T-cell (primary cell): ENCODE measurements around the gene CHST4. TPM values are rescaled to one million over a fixed set of nuclear protein-coding genes. Genes with fewer than 3 reads are reported as not detected.
"Not testable (repeated sequence)": the region's sequence is repeated elsewhere in the genome, so short reads cannot be mapped to it uniquely, and the experiment has no call there.

Experiments
- ATAC-seq, 4 experiments: fragments of 200-7000 bp in 3 of 4; fragments of 150-1000 bp in 1 of 4; cut with Tn5 transposase; replicated peaks in 1 of 4; 1 replicate in 3 of 4; 2 replicates in 1 of 4; pipeline ENCODE4 v1.10.0; 2021; ENCODE audit warnings: moderate library complexity in 3 of 4, mild to moderate bottlenecking in 2 of 4, moderate number of reproducible peaks in 1 of 4
- CTCF ChIA-PET, 2 donors: fragments of 300-600 bp; sonication (Branson Sonifier 250); formaldehyde crosslinking; loops; one replicate each; lab custom pipeline; 2022; ENCODE audit warnings: antibody characterized with exemption in 2 of 2; lab: Charles Lee
- POLR2A ChIA-PET, 2 donors: fragments of 300-600 bp; sonication (Branson Sonifier 250); formaldehyde crosslinking; loops; one replicate each; lab custom pipeline; 2022; ENCODE audit warnings: antibody characterized with exemption in 2 of 2; lab: Charles Lee
- DNase-seq, 35 experiments: peaks; one replicate each; pipeline versions ENCODE4 v3.0.0 to v3.0.0-alpha.2; 2013 to 2023
- H3K27ac ChIP-seq: one replicate; pipeline ENCODE4 v1.5.1; 2013; ENCODE audit warnings: low read length
- H3K27me3 ChIP-seq, 2 experiments: replicated peaks in 1 of 2; 1 replicate in 1 of 2; 2 replicates in 1 of 2; pipeline versions ENCODE4 v1.6.1 to v1.7.0; 2013; ENCODE audit warnings: low read length in 1 of 2, mixed read lengths in 1 of 2; ENCODE audit not compliant: control insufficient read depth in 2 of 2, insufficient read depth in 2 of 2; ENCODE audit errors: extremely low read depth in 1 of 2
- H3K36me3 ChIP-seq, 2 donors: 1 replicate in 1 of 2; 2 replicates in 1 of 2; pipeline versions ENCODE4 v1.6.1 to v1.7.0; 2013; ENCODE audit warnings: low read length in 1 of 2; ENCODE audit not compliant: control insufficient read depth in 2 of 2, insufficient read depth in 1 of 2; ENCODE audit errors: extremely low read depth in 1 of 2
- H3K4me1 ChIP-seq, 2 experiments: 1 replicate in 1 of 2; 2 replicates in 1 of 2; pipeline versions ENCODE4 v1.6.1 to v1.7.0; 2013; ENCODE audit warnings: low read length in 2 of 2, mixed read lengths in 1 of 2; ENCODE audit not compliant: insufficient read depth in 2 of 2, control insufficient read depth in 1 of 2; ENCODE audit errors: extremely low read depth in 1 of 2
- H3K4me3 ChIP-seq, 2 donors: 1 replicate in 1 of 2; 2 replicates in 1 of 2; pipeline versions ENCODE4 v1.5.1 to v1.7.0; 2013; ENCODE audit warnings: mild to moderate bottlenecking in 2 of 2, low read length in 1 of 2, moderate library complexity in 1 of 2; ENCODE audit not compliant: control insufficient read depth in 1 of 2; ENCODE audit errors: extremely low read depth in 1 of 2
- H3K9me3 ChIP-seq: 2 replicates; pipeline ENCODE4 v1.7.0; 2013
- H3K27ac Mint-ChIP-seq, 2 donors: one replicate each; pipeline ENCODE4 v1.8.0; 2020 to 2021; ENCODE audit warnings: mild to moderate bottlenecking in 2 of 2, mixed read lengths in 2 of 2
- H3K27me3 Mint-ChIP-seq, 2 donors: one replicate each; pipeline ENCODE4 v1.8.0; 2021 to 2022; ENCODE audit warnings: mixed read lengths in 2 of 2
- H3K36me3 Mint-ChIP-seq: one replicate; pipeline ENCODE4 v1.8.0; 2021; ENCODE audit warnings: mixed read lengths
- H3K4me1 Mint-ChIP-seq, 3 donors: one replicate each; pipeline ENCODE4 v1.8.0; 2020 to 2022; ENCODE audit warnings: mixed read lengths in 3 of 3, mild to moderate bottlenecking in 1 of 3
- H3K4me3 Mint-ChIP-seq, 3 donors: one replicate each; pipeline ENCODE4 v1.8.0; 2020 to 2022; ENCODE audit warnings: mild to moderate bottlenecking in 3 of 3, mixed read lengths in 3 of 3, moderate library complexity in 3 of 3
- H3K9me3 Mint-ChIP-seq, 3 donors: one replicate each; pipeline ENCODE4 v1.8.0; 2020 to 2022; ENCODE audit warnings: mixed read lengths in 3 of 3
- WGBS: methylation state at CpG from one replicate; pipeline ENCODE4 v1.1.5; 2013; ENCODE audit warnings: missing lambda C conversion rate; ENCODE audit not compliant: insufficient coverage; 5-methylcytosine and 5-hydroxymethylcytosine counted together
- total RNA-seq, 35 experiments: library from RNA in 6 of 35; stranded (reverse) in 6 of 35; fragments of 120-200 nt in 1 of 35; gene quantifications; one replicate each; pipeline versions ENCODE4 v1.2.1 to v1.2.4 and lab custom pipeline; 2013 to 2026

CHST4 gene
- total RNA-seq, 5 donors from 2014 or later (not counting 1 experiment from before 2014, with no cell fraction given), result 0.23 TPM; not detected in 4

DNA sequence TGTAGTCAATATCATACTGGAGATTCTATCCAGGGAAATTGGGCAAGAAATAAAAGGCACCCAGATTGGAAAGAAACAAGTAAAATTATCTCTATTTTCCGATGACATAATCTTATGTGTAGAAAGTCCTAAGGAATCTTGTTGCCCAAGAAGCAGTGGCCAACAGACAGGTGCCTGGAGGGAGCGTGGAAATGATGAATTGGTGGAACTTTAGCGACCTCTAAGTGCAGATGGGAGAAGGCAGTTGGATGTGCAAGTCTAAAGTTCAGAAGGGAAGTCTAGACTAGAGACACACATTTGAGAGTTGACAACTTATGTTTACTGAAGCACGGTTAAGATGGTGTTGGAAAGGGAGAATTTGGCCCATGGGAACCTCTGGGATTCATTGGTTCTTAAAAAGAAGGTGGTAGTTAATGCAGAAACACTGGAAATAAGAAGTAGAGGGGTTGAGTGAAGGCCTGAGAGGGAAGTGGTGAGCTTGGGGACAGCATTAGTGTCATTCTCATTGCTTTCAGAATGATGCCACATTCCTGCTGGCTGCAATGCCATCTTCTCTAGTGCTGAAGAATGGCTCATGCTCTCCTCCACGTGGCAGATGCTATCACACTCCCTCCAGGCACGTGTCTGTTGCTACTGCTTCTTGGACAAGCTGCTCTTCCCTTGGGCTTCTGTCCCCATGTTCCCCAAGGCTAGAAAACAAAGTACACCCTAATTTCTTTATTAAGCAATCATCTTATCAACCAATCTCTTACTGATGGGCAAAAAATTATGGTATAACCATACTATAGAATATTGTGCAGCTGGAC lies 26.7 kb downstream of the CHST4 start:
- POLR2A ChIA-PET, result interaction anchor here in 1 of 2 donors (0.7 kb wide), 1 partner anchor 195 kb away, joined by 3 read pairs; no protein-coding TSS in a partner anchor
- Histone ChIP-seq H3K4me1 (no peaks in the 10 kb centered on the region), H3K36me3 (no peaks in the 10 kb centered on the region), H3K4me3 (no peak overlapping the region), H3K9me3 (no peaks in the 10 kb centered on the region), H3K27me3 (peaks cover 5 to 6% of the 10 kb centered on the region in 2 experiments), H3K27ac (no peak overlapping the region)
- Mint-ChIP-seq H3K27me3 (peaks cover 8 to 11% of the 10 kb centered on the region in 2 donors), H3K36me3 (no peaks in the 10 kb centered on the region), H3K4me1 (no peaks in the 10 kb centered on the region), H3K9me3 (no peaks in the 10 kb centered on the region), H3K27ac (no peak overlapping the region), H3K4me3 (no peak overlapping the region)
- CTCF ChIA-PET, result interaction anchor here in 1 of 2 donors (1.0 kb wide), 1 partner anchor 12 kb away, joined by 4 read pairs; no protein-coding TSS in a partner anchor
- ATAC-seq (no peak), DNase-seq (no peak)
- 42% methylated on average over 6 of the region's 6 CpGs for WGBS

DNA sequence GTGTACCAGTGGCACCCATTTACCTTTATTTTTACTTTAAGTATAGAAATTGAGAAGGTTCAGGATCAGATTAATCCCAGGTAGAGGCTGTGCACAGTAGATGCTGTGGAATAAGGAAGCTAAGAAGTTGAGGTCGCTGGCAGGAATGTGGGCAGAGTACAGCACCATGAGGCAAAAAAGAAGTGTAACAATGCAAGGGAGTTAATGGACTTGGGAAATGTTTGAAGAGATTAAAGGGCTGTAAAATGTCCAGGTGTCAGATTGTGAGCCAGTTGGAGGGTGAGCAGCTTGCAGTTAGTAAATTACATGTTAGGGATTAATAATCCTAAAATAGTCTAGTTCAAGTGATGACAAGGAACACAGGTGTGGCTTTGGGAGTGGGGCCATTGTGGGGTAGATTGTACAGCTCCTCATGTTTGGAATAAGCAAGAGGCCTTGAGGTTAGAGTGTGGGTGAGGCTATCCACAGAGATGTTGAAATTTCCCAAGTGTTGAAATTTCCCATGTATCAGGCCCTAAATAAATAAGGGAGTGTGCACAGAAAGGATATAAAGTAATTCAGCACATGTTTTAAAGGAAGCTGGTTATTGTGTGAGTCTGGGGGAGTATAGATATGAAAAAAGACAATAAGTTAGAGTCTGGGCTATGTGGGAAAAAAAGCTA lies 29.1 kb downstream of the CHST4 start:
- ChIA-PET CTCF (no interaction called here), POLR2A (no interaction called here)

DNA sequence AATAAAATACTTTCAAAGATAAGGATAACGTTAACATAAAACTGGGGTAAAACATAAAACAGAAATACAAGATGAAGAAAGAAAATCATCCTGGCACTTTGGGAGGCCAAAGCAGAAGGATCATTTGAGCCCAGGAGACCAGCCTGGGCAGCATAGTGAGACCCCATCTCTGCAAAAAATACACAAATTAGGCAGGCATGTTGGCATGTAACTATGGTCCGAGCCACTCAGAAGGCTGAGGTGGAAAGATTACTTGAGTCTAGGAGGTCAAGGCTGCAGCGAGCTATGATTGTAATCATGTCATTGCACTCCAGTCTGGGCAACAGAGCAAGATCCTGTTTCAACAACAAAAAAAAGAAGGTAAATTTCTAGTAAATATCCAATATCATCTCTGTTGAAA lies 31.1 kb downstream of the CHST4 start:
- no peak overlapping the region for H3K27ac ChIP-seq
- ATAC-seq (no peak), DNase-seq (no peak)
- no peak overlapping the region for H3K4me3 ChIP-seq
- peaks cover 0 to 10% (median 3%) of the 10 kb centered on the region in 3 donors for H3K9me3 Mint-ChIP-seq
- no peaks in the 10 kb centered on the region for H3K4me1 Mint-ChIP-seq
- H3K36me3 ChIP-seq, result no peaks in the 10 kb centered on the region
- H3K9me3 ChIP-seq, result no peaks in the 10 kb centered on the region
- peaks cover 0 to 5% of the 10 kb centered on the region in 2 donors for H3K27me3 Mint-ChIP-seq
- no peak overlapping the region for H3K27ac Mint-ChIP-seq
- H3K36me3 Mint-ChIP-seq, result no peaks in the 10 kb centered on the region
- H3K27me3 ChIP-seq, result peaks cover 0 to 4% of the 10 kb centered on the region in 2 experiments
- no peaks in the 10 kb centered on the region for H3K4me1 ChIP-seq
- CTCF ChIA-PET, result interaction anchor here in 1 of 2 donors (0.7 kb wide), 1 partner anchor 486 kb away, joined by 4 read pairs; no protein-coding TSS in a partner anchor
- no peak overlapping the region for H3K4me3 Mint-ChIP-seq
- POLR2A ChIA-PET, result no interaction called here
- no CpG with 5 or more reads among the region's 3 CpGs for WGBS

More for the DNA sequence above, 29.1 kb downstream of the CHST4 start:
- no peak overlapping the region for H3K27ac Mint-ChIP-seq
- H3K36me3 Mint-ChIP-seq, result no peaks in the 10 kb centered on the region
- Histone ChIP-seq H3K4me3 (no peak overlapping the region), H3K27ac (no peak overlapping the region), H3K4me1 (no peaks in the 10 kb centered on the region), H3K36me3 (no peaks in the 10 kb centered on the region), H3K9me3 (no peaks in the 10 kb centered on the region), H3K27me3 (peaks cover 0 to 5% of the 10 kb centered on the region in 2 experiments)
- no peak for DNase-seq
- no peaks in the 10 kb centered on the region for H3K4me1 Mint-ChIP-seq
- no peaks in the 10 kb centered on the region for H3K9me3 Mint-ChIP-seq
- peaks cover 2 to 5% of the 10 kb centered on the region in 2 donors for H3K27me3 Mint-ChIP-seq
- 100% methylated on average over 1 of the region's 1 CpG for WGBS
- no peak overlapping the region for H3K4me3 Mint-ChIP-seq
- ATAC-seq, result no peak

- ATAC-seq, result no peak
- Histone ChIP-seq H3K4me3 (no peak overlapping the region), H3K27ac (no peak overlapping the region), H3K4me1 (no peaks in the 10 kb centered on the region), H3K36me3 (no peaks in the 10 kb centered on the region), H3K27me3 (peaks cover 0 to 2% of the 10 kb centered on the region in 2 experiments), H3K9me3 (no peaks in the 10 kb centered on the region)
- no peak for DNase-seq
- ChIA-PET CTCF (interaction anchor here (0.6 to 0.7 kb wide), 2 partner anchors 54 to 485 kb away, joined by 3 to 4 read pairs; no protein-coding TSS in a partner anchor), POLR2A (no interaction called here)
- no peaks in the 10 kb centered on the region for H3K27me3 Mint-ChIP-seq
- peaks cover 3% of the 10 kb centered on the region for H3K36me3 Mint-ChIP-seq
- H3K9me3 Mint-ChIP-seq, result peaks cover 0 to 14% (median 7%) of the 10 kb centered on the region in 3 donors
- no peaks in the 10 kb centered on the region for H3K4me1 Mint-ChIP-seq
- H3K27ac Mint-ChIP-seq, result no peak overlapping the region
- no peak overlapping the region for H3K4me3 Mint-ChIP-seq
- 53% methylated on average over 2 of the region's 3 CpGs for WGBS
Observed at GRCh38 chr16:71557954-71558582, 31.8 kb downstream of the CHST4 start.

DNA sequence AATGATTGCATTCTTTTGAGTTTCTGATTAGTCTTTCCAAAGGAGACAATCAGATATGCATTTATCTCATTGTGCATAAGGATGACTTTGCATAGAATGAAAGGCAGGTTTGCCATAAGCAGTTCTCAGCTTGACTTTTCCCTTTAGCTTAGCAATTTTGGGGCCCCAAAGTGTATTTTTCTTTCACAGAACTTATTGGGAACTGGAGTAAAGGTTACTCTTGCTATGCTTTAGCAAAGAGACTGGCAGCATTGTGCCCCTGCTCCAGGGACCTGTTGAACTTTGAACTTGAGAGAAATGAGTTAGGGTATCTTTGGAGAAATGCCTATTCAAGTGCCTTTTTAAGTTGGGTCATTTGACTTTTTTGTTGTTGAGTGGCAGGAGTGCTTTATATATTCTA lies 33.6 kb downstream of the CHST4 start:
- Mint-ChIP-seq H3K4me1 (peaks cover 7 to 9% (median 7%) of the 10 kb centered on the region in 3 donors), H3K36me3 (peaks cover 3% of the 10 kb centered on the region), H3K27ac (no peak overlapping the region), H3K27me3 (no peaks in the 10 kb centered on the region), H3K9me3 (peaks cover 0 to 14% (median 7%) of the 10 kb centered on the region in 3 donors), H3K4me3 (no peak overlapping the region)
- H3K4me3 ChIP-seq, result no peak overlapping the region
- no peaks in the 10 kb centered on the region for H3K9me3 ChIP-seq
- peaks cover 0 to 2% of the 10 kb centered on the region in 2 experiments for H3K27me3 ChIP-seq
- CTCF ChIA-PET, result no interaction called here
- H3K4me1 ChIP-seq, result peaks cover 2 to 8% of the 10 kb centered on the region in 2 experiments
- POLR2A ChIA-PET, result no interaction called here
- no peak for DNase-seq
- H3K27ac ChIP-seq, result no peak overlapping the region
- no peak for ATAC-seq
- H3K36me3 ChIP-seq, result no peaks in the 10 kb centered on the region

DNA sequence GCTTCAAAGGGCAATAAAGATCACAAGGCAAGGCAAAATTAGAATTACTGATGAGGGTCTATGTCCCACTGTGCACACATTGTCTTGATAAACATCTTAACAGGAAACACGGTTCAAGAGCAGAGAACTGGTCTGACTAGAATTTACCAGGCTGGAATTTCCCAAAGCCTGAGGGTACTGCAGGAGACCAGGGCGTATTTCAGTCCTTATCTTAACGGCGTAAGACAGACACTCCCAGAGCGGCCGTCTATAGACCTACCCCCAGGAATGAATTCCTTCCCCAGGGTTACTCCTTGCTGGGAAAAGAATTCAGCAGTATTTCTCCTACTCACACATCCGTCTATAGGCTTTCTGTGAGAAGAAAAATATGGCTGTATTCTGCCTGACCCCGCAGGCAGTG lies 35.7 kb downstream of the CHST4 start:
- DNase-seq, H3K27me3 ChIP-seq, H3K9me3 ChIP-seq, H3K27me3 Mint-ChIP-seq, CTCF ChIA-PET, H3K36me3 Mint-ChIP-seq, ATAC-seq, H3K4me3 Mint-ChIP-seq, POLR2A ChIA-PET, H3K4me3 ChIP-seq, H3K27ac Mint-ChIP-seq, H3K36me3 ChIP-seq, H3K27ac ChIP-seq: not testable (repeated sequence)
- peaks cover 9 to 13% of the 10 kb centered on the region in 2 experiments for H3K4me1 ChIP-seq
- WGBS, result 100% methylated on average over 3 of the region's 8 CpGs
- Mint-ChIP-seq H3K4me1 (peaks cover 16 to 21% (median 18%) of the 10 kb centered on the region in 3 donors), H3K9me3 (peaks cover 0 to 14% (median 7%) of the 10 kb centered on the region in 3 donors)
